Ovary (tissue), 9 donors: ENCODE results near the gene ACMSD. TPM values are rescaled to one million over a fixed set of nuclear protein-coding genes. Genes with fewer than 3 reads are reported as not detected.
"Not testable (repeated sequence)": the region's sequence is repeated elsewhere in the genome, so short reads cannot be mapped to it uniquely, and the experiment has no call there.

Source experiments
- DNase-seq, 5 donors: peaks; one replicate each; pipeline ENCODE4 v3.0.0-alpha.2; 2019 to 2020
- H3K27ac ChIP-seq, 2 donors: fragments of 200-600 bp; one replicate each; pipeline versions ENCODE4 v1.5.1 to v1.8.0; 2019 to 2022
- H3K27me3 ChIP-seq: fragments of 200-600 bp; one replicate; pipeline ENCODE4 v1.8.0; 2022
- H3K36me3 ChIP-seq: fragments of 200-600 bp; sonication (generic); one replicate; pipeline ENCODE4 v1.5.1; 2019
- H3K4me1 ChIP-seq: one replicate; pipeline ENCODE4 v1.8.1; 2013; ENCODE audit warnings: mild to moderate bottlenecking, moderate library complexity; ENCODE audit not compliant: insufficient read depth
- H3K4me3 ChIP-seq: fragments of 200-600 bp; sonication (generic); one replicate; pipeline ENCODE4 v1.5.1; 2017
- H3K9me3 ChIP-seq, 2 donors: fragments of 200-600 bp in 1 of 2; sonication (generic) in 1 of 2; one replicate each; pipeline versions ENCODE4 v1.5.1 to v1.8.1; 2013 to 2019; ENCODE audit warnings: mild to moderate bottlenecking in 1 of 2, moderate library complexity in 1 of 2
- EP300 ChIP-seq: sonication (generic); formaldehyde crosslinking; IDR thresholded peaks from one replicate; pipeline ENCODE4 v1.6.1; 2017; ENCODE audit warnings: antibody characterized with exemption
- POLR2A ChIP-seq: fragments of 450-650 bp; IDR thresholded peaks from one replicate; pipeline ENCODE4 v1.6.1; 2017; ENCODE audit warnings: antibody characterized with exemption, mild to moderate bottlenecking, moderate library complexity
- WGBS, 3 donors: extraction: QIAGEN DNeasy Blood & Tissue Kit in 1 of 3; methylation state at CpG; one replicate each; pipeline versions ENCODE4 v1.1.5 to v1.1.7; 2013 to 2017; 5-methylcytosine and 5-hydroxymethylcytosine counted together
- intact Hi-C, 4 donors: fragments of 100-400 bp; cut with DNase I; formaldehyde crosslinking; loops; one replicate each; pipeline versions ENCODE4 v1.11.0 to v1.15.1; 2022 to 2023
- polyA plus RNA-seq, 2 donors: library from polyadenylated mRNA; stranded (reverse); fragments of 200-250 nt in 1 of 2; fragments of 350-450 nt in 1 of 2; fragmentation: Illumina TruSeq in 1 of 2; extraction: RNeasy Lipid Tissue Mini Kit (QIAGEN cat#74804) in 1 of 2; gene quantifications; one replicate each; pipeline ENCODE4 v1.2.3, GENCODE V29; 2013 to 2014
- total RNA-seq, 7 donors: library from RNA; depleted of rRNA in 2 of 7; stranded (reverse); fragments of >200 nt in 2 of 7; fragmentation: NEBNext Ultra II Directional in 3 of 7; extraction: Animal tissue kit (Norgen Biotek cat#: 25700) in 3 of 7; gene quantifications; one replicate each; pipeline versions ENCODE4 v1.1.0 to v1.2.4, GENCODE V29; 2016 to 2023
- TF ChIP-seq, protein P1 (sequence below), 3 donors: fragments of 450-650 bp in 2 of 3; fragments of 200-600 bp in 1 of 3; IDR thresholded peaks; one replicate each; pipeline versions ENCODE4 v1.5.1 to v1.8.0; 2016 to 2022; ENCODE audit warnings: antibody characterized with exemption in 3 of 3, mild to moderate bottlenecking in 1 of 3
- donor health status: DM: no; HTN: no; CAD: no; lungs with moderate emphysema.
- donor health status: DM: no; HTN: no; CAD: no.
- donor health status: Bipolar disorder and iron deficiency.
- donor health status: DM: yes; HTN: yes; CAD: no.
- donor health status: DM: no; HTN: no; CAD: no.
- donor health status: DM: yes; HTN: yes; CAD: no.

Gene ACMSD
- total and polyA plus RNA-seq, 9 donors = not detected

DNA sequence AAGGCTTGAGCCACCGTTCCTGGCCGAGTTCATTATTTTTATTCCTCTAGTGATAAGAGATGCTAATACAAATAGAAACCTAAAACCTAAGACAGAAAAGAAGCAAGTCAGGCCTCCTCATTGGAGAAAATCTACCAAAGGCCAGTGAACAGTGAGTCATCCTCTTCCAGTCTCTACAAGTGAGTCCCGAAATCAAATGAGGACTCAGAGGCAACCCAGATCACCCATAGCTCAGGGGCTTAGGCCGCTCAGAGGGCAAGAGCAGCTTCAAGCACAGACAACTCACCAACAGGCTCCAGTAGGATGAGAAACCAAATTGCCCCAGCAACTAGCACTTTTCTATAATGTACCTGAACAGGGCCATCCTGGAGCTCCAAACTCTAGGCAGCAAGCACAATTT, 42.7 kb upstream of the ACMSD start:
- intact Hi-C loops = no loop called here
- Histone ChIP-seq H3K9me3 (no peaks in the 10 kb centered on the region), H3K27ac (no peak overlapping the region), H3K4me3 (no peak overlapping the region), H3K36me3 (no peaks in the 10 kb centered on the region), H3K27me3 (no peaks in the 10 kb centered on the region), H3K4me1 (no peaks in the 10 kb centered on the region)
- TF ChIP-seq EP300 (no peak), POLR2A (no peak)
- TF ChIP-seq, protein P1, sequence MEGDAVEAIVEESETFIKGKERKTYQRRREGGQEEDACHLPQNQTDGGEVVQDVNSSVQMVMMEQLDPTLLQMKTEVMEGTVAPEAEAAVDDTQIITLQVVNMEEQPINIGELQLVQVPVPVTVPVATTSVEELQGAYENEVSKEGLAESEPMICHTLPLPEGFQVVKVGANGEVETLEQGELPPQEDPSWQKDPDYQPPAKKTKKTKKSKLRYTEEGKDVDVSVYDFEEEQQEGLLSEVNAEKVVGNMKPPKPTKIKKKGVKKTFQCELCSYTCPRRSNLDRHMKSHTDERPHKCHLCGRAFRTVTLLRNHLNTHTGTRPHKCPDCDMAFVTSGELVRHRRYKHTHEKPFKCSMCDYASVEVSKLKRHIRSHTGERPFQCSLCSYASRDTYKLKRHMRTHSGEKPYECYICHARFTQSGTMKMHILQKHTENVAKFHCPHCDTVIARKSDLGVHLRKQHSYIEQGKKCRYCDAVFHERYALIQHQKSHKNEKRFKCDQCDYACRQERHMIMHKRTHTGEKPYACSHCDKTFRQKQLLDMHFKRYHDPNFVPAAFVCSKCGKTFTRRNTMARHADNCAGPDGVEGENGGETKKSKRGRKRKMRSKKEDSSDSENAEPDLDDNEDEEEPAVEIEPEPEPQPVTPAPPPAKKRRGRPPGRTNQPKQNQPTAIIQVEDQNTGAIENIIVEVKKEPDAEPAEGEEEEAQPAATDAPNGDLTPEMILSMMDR (IDR thresholded peaks at IDR 0.05) = no peak
- 61 to 79% (median 69%) methylated on average over 4 of the region's 4 CpGs for WGBS, 3 donors
- DNase-seq = no peak

DNA sequence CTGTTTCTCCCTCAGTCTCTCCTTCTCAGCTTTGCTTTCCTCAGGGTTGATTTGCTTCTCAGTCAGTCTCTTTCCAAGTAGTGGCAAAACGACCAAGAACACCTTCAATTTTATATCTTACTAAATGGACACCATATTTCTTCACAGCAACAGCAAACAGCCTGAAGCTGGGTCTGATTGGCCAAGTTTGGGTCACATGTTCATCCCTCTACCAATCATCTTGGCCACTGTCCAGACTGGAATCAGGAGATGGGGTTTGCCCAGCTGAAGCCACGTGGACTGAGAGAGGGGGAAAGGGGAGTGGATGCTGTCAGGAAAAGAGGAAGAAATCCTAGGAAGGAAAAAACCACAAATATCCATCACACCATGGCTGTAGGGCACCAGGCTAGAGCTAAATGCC, 42.0 kb upstream of the ACMSD start:
- Histone ChIP-seq H3K4me3 (no peak overlapping the region), H3K36me3 (no peaks in the 10 kb centered on the region), H3K4me1 (no peaks in the 10 kb centered on the region), H3K9me3 (no peaks in the 10 kb centered on the region), H3K27ac (no peak overlapping the region), H3K27me3 (no peaks in the 10 kb centered on the region)
- intact Hi-C loops = no loop called here
- WGBS, 3 donors = 60 to 74% (median 74%) methylated on average over 2 of the region's 2 CpGs
- TF ChIP-seq POLR2A (no peak), EP300 (no peak)
- TF ChIP-seq, protein P1 (IDR thresholded peaks at IDR 0.05) = no peak
- DNase-seq = no peak

DNA sequence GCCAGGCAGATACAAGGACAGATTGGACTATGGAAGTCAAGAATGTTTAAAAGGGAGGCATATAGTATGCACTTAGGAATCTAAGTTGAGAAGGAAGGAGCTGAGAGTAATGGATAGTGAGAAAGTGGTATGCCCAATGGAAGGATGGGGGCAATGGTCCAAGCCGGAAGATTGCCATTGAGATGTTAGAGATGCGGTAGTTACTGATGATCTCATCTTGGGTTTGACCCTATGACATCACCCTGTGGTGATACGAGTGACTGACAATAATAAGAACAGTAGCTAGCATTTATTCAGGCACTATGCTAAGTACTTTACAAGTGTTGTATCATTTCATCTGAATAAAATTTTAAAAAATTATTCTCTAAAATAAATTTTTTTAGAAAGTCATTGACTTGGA, 38.5 kb upstream of the ACMSD start:
- TF ChIP-seq, protein P1 (IDR thresholded peaks at IDR 0.05) = no peak
- no peak for TF ChIP-seq EP300
- no peak for TF ChIP-seq POLR2A
- no peak overlapping the region for H3K27ac ChIP-seq
- no peaks in the 10 kb centered on the region for H3K36me3 ChIP-seq
- no peak for DNase-seq
- no peaks in the 10 kb centered on the region for H3K27me3 ChIP-seq
- WGBS, 3 donors = 89 to 94% (median 93%) methylated on average over 3 of the region's 3 CpGs
- H3K4me3 ChIP-seq = no peak overlapping the region
- no peaks in the 10 kb centered on the region for H3K9me3 ChIP-seq
- intact Hi-C loops = no loop called here
- no peaks in the 10 kb centered on the region for H3K4me1 ChIP-seq

DNA sequence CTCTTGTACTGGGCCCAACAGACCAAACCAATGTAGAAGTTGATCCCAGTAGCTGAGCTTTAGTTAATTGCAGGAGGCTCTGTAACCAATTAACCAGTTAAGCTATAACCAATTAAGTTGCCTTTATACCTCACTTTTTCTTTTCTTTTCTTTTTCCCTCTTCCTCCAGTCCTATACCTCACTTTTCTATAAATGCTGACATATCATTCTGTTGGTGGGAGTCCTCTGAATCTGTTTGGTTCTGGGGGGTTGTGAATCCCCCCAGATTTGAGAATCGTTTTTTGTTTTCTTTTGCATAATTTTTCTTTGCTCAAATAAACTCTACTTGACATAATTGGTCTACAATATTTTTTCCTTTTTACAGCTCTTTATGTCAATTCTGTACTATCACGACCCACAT, 38.1 kb upstream of the ACMSD start:
- no peak for DNase-seq
- TF ChIP-seq EP300 = no peak
- TF ChIP-seq, protein P1 (IDR thresholded peaks at IDR 0.05) = no peak
- TF ChIP-seq POLR2A = no peak
- H3K27ac ChIP-seq = no peak overlapping the region
- no peaks in the 10 kb centered on the region for H3K36me3 ChIP-seq
- intact Hi-C loops = no loop called here
- H3K4me1 ChIP-seq = no peaks in the 10 kb centered on the region
- no peak overlapping the region for H3K4me3 ChIP-seq
- H3K9me3 ChIP-seq = no peaks in the 10 kb centered on the region
- H3K27me3 ChIP-seq = no peaks in the 10 kb centered on the region
- 76 to 80% (median 78%) methylated on average over 2 of the region's 2 CpGs for WGBS, 3 donors

DNA sequence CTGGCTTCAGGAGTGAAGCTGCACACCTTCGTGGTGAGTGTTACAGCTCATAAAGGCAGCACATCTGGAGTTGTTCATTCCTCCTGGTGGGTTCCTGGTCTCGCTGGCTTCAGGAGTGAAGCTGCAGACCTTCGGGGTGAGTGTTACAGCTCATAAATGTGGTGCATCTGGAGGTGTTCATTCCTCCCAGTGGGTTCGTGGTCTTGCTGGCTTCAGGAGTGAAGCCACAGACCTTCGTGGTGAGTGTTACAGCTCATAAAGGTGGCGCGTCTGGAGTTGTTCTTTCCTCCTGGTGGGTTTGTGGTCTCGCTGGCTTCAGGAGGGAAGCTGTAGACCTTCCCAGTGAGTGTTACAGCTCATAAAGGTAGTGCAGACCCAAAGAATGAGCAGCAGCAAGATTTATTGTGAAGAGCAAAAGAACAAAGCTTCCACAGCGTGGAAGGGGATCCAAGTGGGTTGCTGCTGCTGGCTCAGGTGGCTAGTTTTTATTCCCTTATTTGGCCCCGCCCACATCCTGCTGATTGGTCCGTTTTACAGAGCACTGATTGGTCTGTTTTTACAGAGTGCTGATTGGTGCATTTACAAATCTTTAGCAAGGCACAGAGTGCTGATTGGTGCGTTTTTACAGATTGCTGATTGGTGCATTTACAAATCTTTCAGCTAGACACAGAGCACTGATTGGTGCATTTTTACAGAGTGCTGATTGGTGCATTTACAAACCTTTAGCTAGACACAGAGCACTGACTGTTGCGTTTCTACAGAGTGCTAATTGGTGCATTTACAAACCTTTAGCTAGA, 34.6 kb upstream of the ACMSD start:
- DNase-seq, H3K27ac ChIP-seq, intact Hi-C loops, H3K4me3 ChIP-seq, H3K27me3 ChIP-seq, H3K9me3 ChIP-seq, H3K36me3 ChIP-seq, H3K4me1 ChIP-seq: not testable (repeated sequence)
- 79 to 83% (median 79%) methylated on average over 13 of the region's 13 CpGs for WGBS, 3 donors
